ENCODE data around the gene MAFF. TPM values are rescaled to one million over a fixed set of nuclear protein-coding genes. Genes with fewer than 3 reads are reported as not detected.

Gene MAFF
- total RNA-seq, 4 donors from 2014 or later: 5.1 to 14.2 (median 12.0) TPM

- Histone ChIP-seq H3K27ac (peak overlapping the region; percentile 55 to 78 (median 74)), H3K4me1 (peaks cover 4 to 30% (median 5%) of the 10 kb centered on the region in 4 donors), H3K27me3 (no peaks in the 10 kb centered on the region), H3K4me3 (no peak overlapping the region), H3K36me3 (peaks cover 0 to 22% (median 0%) of the 10 kb centered on the region in 3 donors), H3K9me3 (no peaks in the 10 kb centered on the region)
- TF ChIP-seq, protein P1, sequence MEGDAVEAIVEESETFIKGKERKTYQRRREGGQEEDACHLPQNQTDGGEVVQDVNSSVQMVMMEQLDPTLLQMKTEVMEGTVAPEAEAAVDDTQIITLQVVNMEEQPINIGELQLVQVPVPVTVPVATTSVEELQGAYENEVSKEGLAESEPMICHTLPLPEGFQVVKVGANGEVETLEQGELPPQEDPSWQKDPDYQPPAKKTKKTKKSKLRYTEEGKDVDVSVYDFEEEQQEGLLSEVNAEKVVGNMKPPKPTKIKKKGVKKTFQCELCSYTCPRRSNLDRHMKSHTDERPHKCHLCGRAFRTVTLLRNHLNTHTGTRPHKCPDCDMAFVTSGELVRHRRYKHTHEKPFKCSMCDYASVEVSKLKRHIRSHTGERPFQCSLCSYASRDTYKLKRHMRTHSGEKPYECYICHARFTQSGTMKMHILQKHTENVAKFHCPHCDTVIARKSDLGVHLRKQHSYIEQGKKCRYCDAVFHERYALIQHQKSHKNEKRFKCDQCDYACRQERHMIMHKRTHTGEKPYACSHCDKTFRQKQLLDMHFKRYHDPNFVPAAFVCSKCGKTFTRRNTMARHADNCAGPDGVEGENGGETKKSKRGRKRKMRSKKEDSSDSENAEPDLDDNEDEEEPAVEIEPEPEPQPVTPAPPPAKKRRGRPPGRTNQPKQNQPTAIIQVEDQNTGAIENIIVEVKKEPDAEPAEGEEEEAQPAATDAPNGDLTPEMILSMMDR (IDR thresholded peaks at IDR 0.05): no peak
- TF ChIP-seq POLR2A (IDR thresholded peaks at IDR 0.05): no peak
- DNase-seq: peak in 2 of 3 donors; percentile 83 to 85
These were observed 17.1 kb downstream of the MAFF start for GRCh38 chr22:38218661-38219622.

- no peaks in the 10 kb centered on the region for H3K9me3 ChIP-seq
- DNase-seq: no peak
- no peak overlapping the region for H3K4me3 ChIP-seq
- H3K36me3 ChIP-seq: peaks cover 0 to 29% (median 0%) of the 10 kb centered on the region in 3 donors
- peaks cover 4 to 23% (median 5%) of the 10 kb centered on the region in 4 donors for H3K4me1 ChIP-seq
- H3K27me3 ChIP-seq: no peaks in the 10 kb centered on the region
- no peak for TF ChIP-seq POLR2A (IDR thresholded peaks at IDR 0.05)
- H3K27ac ChIP-seq: peak overlapping the region in 3 of 4 donors; percentile 35 to 77 (median 71)
These were observed 17.8 kb downstream of the MAFF start for GRCh38 chr22:38219632-38220031.

DNA sequence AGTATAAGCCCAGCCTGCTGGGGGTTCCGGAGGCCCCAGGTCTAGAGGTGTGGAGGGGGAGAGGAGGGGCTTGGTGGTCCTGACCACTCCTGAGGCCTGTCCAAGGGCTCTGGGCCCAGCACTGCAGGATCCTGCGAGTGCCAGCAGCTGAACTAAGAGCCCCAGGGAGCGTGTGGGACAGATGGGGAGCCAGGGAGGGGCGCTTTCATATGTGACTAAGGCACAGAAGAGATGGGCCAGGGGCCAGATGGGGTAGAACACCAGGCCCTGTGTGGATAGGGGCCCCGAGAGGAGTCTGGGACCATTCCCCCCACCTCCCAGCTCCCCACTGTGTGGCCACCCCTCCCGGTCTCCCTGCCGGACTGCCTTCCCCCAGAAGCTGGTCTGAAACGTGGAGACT is 18.4 kb downstream of the MAFF start:
- TF ChIP-seq POLR2A (IDR thresholded peaks at IDR 0.05): no peak
- TF ChIP-seq, protein P1 (IDR thresholded peaks at IDR 0.05): no peak
- H3K36me3 ChIP-seq: peaks cover 0 to 34% (median 0%) of the 10 kb centered on the region in 3 donors
- no peaks in the 10 kb centered on the region for H3K27me3 ChIP-seq
- H3K4me3 ChIP-seq: no peak overlapping the region
- H3K4me1 ChIP-seq: peaks cover 4 to 22% (median 5%) of the 10 kb centered on the region in 4 donors
- peak overlapping the region in 2 of 4 donors; percentile 35 to 77 for H3K27ac ChIP-seq
- DNase-seq: no peak
- no peaks in the 10 kb centered on the region for H3K9me3 ChIP-seq

- Histone ChIP-seq H3K27ac (peak overlapping the region in 1 of 4 donors; percentile 77), H3K36me3 (peaks cover 0 to 41% (median 0%) of the 10 kb centered on the region in 3 donors), H3K4me3 (no peak overlapping the region), H3K27me3 (no peaks in the 10 kb centered on the region), H3K4me1 (peaks cover 4 to 22% (median 5%) of the 10 kb centered on the region in 4 donors), H3K9me3 (no peaks in the 10 kb centered on the region)
- DNase-seq: no peak
- TF ChIP-seq POLR2A (IDR thresholded peaks at IDR 0.05): no peak
- TF ChIP-seq, protein P1 (IDR thresholded peaks at IDR 0.05): no peak
These were observed 19.0 kb downstream of the MAFF start for GRCh38 chr22:38220653-38221386.

GRCh38 chr22:38221407-38221806 is 19.6 kb downstream of the MAFF start:
- TF ChIP-seq, protein P1 (IDR thresholded peaks at IDR 0.05): no peak
- no peak for TF ChIP-seq POLR2A (IDR thresholded peaks at IDR 0.05)
- Histone ChIP-seq H3K4me3 (no peak overlapping the region), H3K4me1 (peaks cover 4 to 22% (median 5%) of the 10 kb centered on the region in 4 donors), H3K36me3 (peaks cover 0 to 47% (median 0%) of the 10 kb centered on the region in 3 donors), H3K9me3 (no peaks in the 10 kb centered on the region), H3K27me3 (no peaks in the 10 kb centered on the region), H3K27ac (no peak overlapping the region)
- no peak for DNase-seq

All from Peyer's patch (tissue), 4 donors.